Stomach (tissue), 9 donors: ENCODE data around the gene KTN1. TPM values are rescaled to one million over a fixed set of nuclear protein-coding genes. Genes with fewer than 3 reads are reported as not detected.

Experiments used
- DNase-seq, 2 donors: peaks; one replicate each; pipeline versions ENCODE4 v3.0.0 to v3.0.0-alpha.2; 2013 to 2019
- H3K27ac ChIP-seq, 5 donors: fragments of 200-600 bp in 4 of 5; sonication (generic) in 4 of 5; one replicate each; pipeline ENCODE4 v1.5.1; 2013 to 2019; ENCODE audit warnings: mild to moderate bottlenecking in 1 of 5, moderate library complexity in 1 of 5
- H3K27me3 ChIP-seq, 3 donors: fragments of 200-600 bp; sonication (generic); one replicate each; pipeline ENCODE4 v1.5.1; 2017 to 2019; ENCODE audit warnings: mixed run types in 1 of 3
- H3K36me3 ChIP-seq, 4 donors: fragments of 200-600 bp; sonication (generic); 1 replicate in 3 of 4; 2 replicates in 1 of 4; pipeline ENCODE4 v1.5.1; 2016 to 2019
- H3K4me1 ChIP-seq, 4 donors: fragments of 200-600 bp; sonication (generic); one replicate each; pipeline ENCODE4 v1.5.1; 2016 to 2019
- H3K4me3 ChIP-seq, 4 donors: fragments of 200-600 bp; sonication (generic) in 3 of 4; one replicate each; pipeline ENCODE4 v1.5.1; 2016 to 2019; ENCODE audit warnings: mild to moderate bottlenecking in 1 of 4
- H3K9me3 ChIP-seq, 4 donors: fragments of 200-600 bp; sonication (generic); one replicate each; pipeline ENCODE4 v1.5.1; 2016 to 2019
- CTCF ChIP-seq, 7 experiments: fragments of 450-650 bp in 4 of 7; fragments of 200-600 bp in 3 of 7; sonication (generic) in 3 of 7; IDR thresholded peaks; one replicate each; pipeline ENCODE4 v1.5.1; 2016 to 2019; ENCODE audit warnings: antibody characterized with exemption in 7 of 7, control low read depth in 2 of 7, mild to moderate bottlenecking in 1 of 7
- EP300 ChIP-seq: sonication (generic); formaldehyde crosslinking; IDR thresholded peaks from one replicate; pipeline ENCODE4 v1.6.1; 2017; ENCODE audit warnings: antibody characterized with exemption
- POLR2A ChIP-seq, 4 donors: fragments of 450-650 bp; IDR thresholded peaks; one replicate each; pipeline ENCODE4 v1.6.1; 2016; ENCODE audit warnings: antibody characterized with exemption in 4 of 4, control low read depth in 2 of 4, mild to moderate bottlenecking in 1 of 4, moderate library complexity in 1 of 4
- POLR2AphosphoS5 ChIP-seq, 3 donors: sonication (generic); formaldehyde crosslinking; IDR thresholded peaks; one replicate each; pipeline ENCODE4 v1.6.1; 2016; ENCODE audit warnings: antibody characterized with exemption in 3 of 3
- WGBS, 5 donors: extraction: QIAGEN DNeasy Blood & Tissue Kit in 3 of 5; methylation state at CpG; one replicate each; pipeline versions ENCODE4 v1.1.5 to v1.1.7; 2013 to 2018; 5-methylcytosine and 5-hydroxymethylcytosine counted together
- intact Hi-C: fragments of 100-400 bp; cut with DNase I; formaldehyde crosslinking; loops from one replicate; pipeline ENCODE4 v1.15.1; 2023; ENCODE audit warnings: low total_unique reads
- polyA plus RNA-seq, 3 donors: library from polyadenylated mRNA; stranded (reverse); fragments of 200-250 nt; gene quantifications; one replicate each; pipeline ENCODE4 v1.2.3, GENCODE V29; 2013
- total RNA-seq, 5 donors: library from RNA; depleted of rRNA; stranded (reverse); fragments of >200 nt; gene quantifications; one replicate each; pipeline versions ENCODE4 v1.1.0 to v1.2.3, GENCODE V29; 2014 to 2016
- donor health status: healthy with polysubstance abuse.
- donor health status: Bipolar disorder and iron deficiency.
- donor health status: healthy.

Gene KTN1
- total and polyA plus RNA-seq, 8 donors = 43.3 to 123 (median 81.2) TPM

GRCh38 chr14:55628426-55628825 is 48.4 kb downstream of the KTN1 start:
- Histone ChIP-seq H3K27ac (no peak overlapping the region), H3K27me3 (no peaks in the 10 kb centered on the region), H3K4me1 (no peaks in the 10 kb centered on the region), H3K9me3 (no peaks in the 10 kb centered on the region), H3K4me3 (no peak overlapping the region), H3K36me3 (peaks cover 12 to 71% (median 63%) of the 10 kb centered on the region in 4 donors)
- DNase-seq = no peak
- intact Hi-C loops = no loop called here
- TF ChIP-seq CTCF (IDR thresholded peaks at IDR 0.05) (no peak), EP300 (no peak), POLR2A (IDR thresholded peaks at IDR 0.05) (no peak), POLR2AphosphoS5 (IDR thresholded peaks at IDR 0.05) (no peak)

- WGBS, 5 donors = 64 to 90% (median 76%) methylated on average over 1 of the region's 1 CpG
- DNase-seq = no peak
- Histone ChIP-seq H3K27me3 (no peaks in the 10 kb centered on the region), H3K27ac (no peak overlapping the region), H3K9me3 (no peaks in the 10 kb centered on the region), H3K4me1 (no peaks in the 10 kb centered on the region), H3K36me3 (peaks cover 33 to 96% (median 90%) of the 10 kb centered on the region in 4 donors), H3K4me3 (no peak overlapping the region)
- TF ChIP-seq POLR2AphosphoS5 (IDR thresholded peaks at IDR 0.05) (no peak), CTCF (IDR thresholded peaks at IDR 0.05) (no peak), POLR2A (IDR thresholded peaks at IDR 0.05) (no peak), EP300 (no peak)
- intact Hi-C loops = no loop called here
These were observed 58.7 kb downstream of the KTN1 start for GRCh38 chr14:55638665-55639064.

- peaks cover 24 to 83% (median 73%) of the 10 kb centered on the region in 4 donors for H3K36me3 ChIP-seq
- no peaks in the 10 kb centered on the region for H3K9me3 ChIP-seq
- TF ChIP-seq POLR2A (IDR thresholded peaks at IDR 0.05) (no peak), POLR2AphosphoS5 (IDR thresholded peaks at IDR 0.05) (no peak), CTCF (IDR thresholded peaks at IDR 0.05) (no peak), EP300 (no peak)
- H3K4me3 ChIP-seq = no peak overlapping the region
- H3K27me3 ChIP-seq = no peaks in the 10 kb centered on the region
- peaks cover 0 to 5% (median 0%) of the 10 kb centered on the region in 4 donors for H3K4me1 ChIP-seq
- no peak for DNase-seq
- H3K27ac ChIP-seq = no peak overlapping the region
- intact Hi-C loops = no loop called here
These were observed 61.3 kb downstream of the KTN1 start for GRCh38 chr14:55641290-55641689.

- H3K27ac ChIP-seq = no peak overlapping the region
- no peak for TF ChIP-seq EP300
- no peak for TF ChIP-seq CTCF (IDR thresholded peaks at IDR 0.05)
- no peak for TF ChIP-seq POLR2A (IDR thresholded peaks at IDR 0.05)
- TF ChIP-seq POLR2AphosphoS5 (IDR thresholded peaks at IDR 0.05) = no peak
- H3K27me3 ChIP-seq = no peaks in the 10 kb centered on the region
- intact Hi-C loops = no loop called here
- no peak for DNase-seq
- no peaks in the 10 kb centered on the region for H3K9me3 ChIP-seq
- H3K4me3 ChIP-seq = no peak overlapping the region
- peaks cover 0 to 5% (median 0%) of the 10 kb centered on the region in 4 donors for H3K4me1 ChIP-seq
- H3K36me3 ChIP-seq = peaks cover 19 to 79% (median 67%) of the 10 kb centered on the region in 4 donors
These were observed 61.9 kb downstream of the KTN1 start for GRCh38 chr14:55641954-55642353.
